OCI-LY7 (cell line): ENCODE results near the gene CLMN. TPM values are rescaled to one million over a fixed set of nuclear protein-coding genes. Genes with fewer than 3 reads are reported as not detected.
"Not testable (repeated sequence)": the region's sequence is repeated elsewhere in the genome, so short reads cannot be mapped to it uniquely, and the experiment has no call there.

Source experiments
- BruUV-seq: library from RNA; stranded (reverse); fragments of 400-500 nt; replicated peaks from 2 replicates; lab custom pipeline; 2021; lab: Mats Ljungman, UMichigan
- CTCF ChIA-PET: fragments of 300-600 bp; sonication (Branson Sonifier 250); formaldehyde crosslinking; loops from one replicate; lab custom pipeline; 2022; ENCODE audit warnings: antibody characterized with exemption; ENCODE audit not compliant: unreplicated experiment; lab: Charles Lee
- POLR2A ChIA-PET: fragments of 300-600 bp; sonication (Branson Sonifier 250); formaldehyde crosslinking; loops from one replicate; lab custom pipeline; 2022; ENCODE audit warnings: antibody characterized with exemption; lab: Charles Lee
- DNase-seq: peaks from one replicate; pipeline ENCODE4 v3.0.0-alpha.2; 2015; ENCODE audit warnings: low spot score
- H2AFZ ChIP-seq: fragments of 200-600 bp; sonication (generic), shearing (Covaris generic); 2 replicates; pipeline ENCODE4 v1.6.1; 2014; ENCODE audit warnings: mild to moderate bottlenecking, antibody characterized with exemption, low read length, moderate library complexity
- H3K27ac ChIP-seq: fragments of 200-600 bp; sonication (generic); 2 replicates; pipeline ENCODE4 v1.5.1; 2014; ENCODE audit warnings: mixed run types, low read depth, mild to moderate bottlenecking, moderate library complexity, low read length, inconsistent platforms; ENCODE audit not compliant: poor library complexity, severe bottlenecking
- H3K36me3 ChIP-seq: fragments of 200-600 bp; sonication (generic); 2 replicates; pipeline ENCODE4 v1.6.1; 2014; ENCODE audit warnings: mild to moderate bottlenecking, antibody characterized with exemption, low read length, moderate library complexity, mixed read lengths; ENCODE audit not compliant: insufficient read depth
- H3K4me1 ChIP-seq: fragments of 200-600 bp; sonication (generic); 2 replicates; pipeline ENCODE4 v1.5.1; 2014; ENCODE audit warnings: mild to moderate bottlenecking, low read length; ENCODE audit not compliant: insufficient read depth, poor library complexity, severe bottlenecking
- H3K4me2 ChIP-seq: fragments of 200-600 bp; sonication (generic); 2 replicates; pipeline ENCODE4 v1.6.1; 2014; ENCODE audit warnings: mild to moderate bottlenecking, low read length
- H3K4me3 ChIP-seq: fragments of 200-600 bp; sonication (generic); 2 replicates; pipeline ENCODE4 v1.5.1; 2014; ENCODE audit warnings: mild to moderate bottlenecking, low read depth, low read length; ENCODE audit not compliant: poor library complexity, severe bottlenecking
- H3K79me2 ChIP-seq: fragments of 200-600 bp; sonication (generic); 2 replicates; pipeline ENCODE4 v1.6.1; 2016; ENCODE audit warnings: low read depth, mild to moderate bottlenecking, low read length, moderate library complexity, mixed read lengths; ENCODE audit not compliant: insufficient read depth
- H3K9me2 ChIP-seq: fragments of 200-600 bp; sonication (generic); 2 replicates; pipeline ENCODE4 v1.6.1; 2016; ENCODE audit warnings: mild to moderate bottlenecking, low read length, mixed read lengths; ENCODE audit not compliant: insufficient read depth
- H3K9me3 ChIP-seq: fragments of 200-600 bp; sonication (generic); 2 replicates; pipeline ENCODE4 v1.6.1; 2014; ENCODE audit warnings: mild to moderate bottlenecking, mixed run types, low read length, mixed read lengths
- H4K20me1 ChIP-seq: fragments of 200-600 bp; sonication (generic); 2 replicates; pipeline ENCODE4 v1.6.1; 2014; ENCODE audit warnings: mild to moderate bottlenecking, antibody characterized with exemption, low read length, moderate library complexity, mixed read lengths; ENCODE audit not compliant: insufficient read depth
- CTCF ChIP-seq: fragments of 200-600 bp; sonication (generic); conservative IDR thresholded peaks from 2 replicates; pipeline ENCODE4 v1.5.1; 2014; ENCODE audit warnings: mild to moderate bottlenecking, antibody characterized with exemption, low read length, moderate library complexity, mixed read lengths
- EZH2phosphoT487 ChIP-seq: fragments of 200-600 bp; sonication (generic); IDR thresholded peaks from 2 replicates; pipeline ENCODE4 v1.6.1; 2018; ENCODE audit warnings: low read depth, borderline replicate concordance, mild to moderate bottlenecking, mixed run types, antibody characterized with exemption, low read length, moderate library complexity, mixed read lengths
- intact Hi-C: fragments of 100-400 bp; cut with micrococcal nuclease; formaldehyde crosslinking; loops from one replicate; pipeline ENCODE4 v1.10.0; 2022; ENCODE audit not compliant: unreplicated experiment
- total RNA-seq, 2 experiments: library from RNA; depleted of rRNA in 1 of 2; stranded (reverse); fragments of >200 nt in 1 of 2; shearing (Covaris generic) in 1 of 2; gene quantifications; 2 replicates each; pipeline ENCODE4 v1.2.3, GENCODE V29; 2014 to 2022

Gene CLMN
- total RNA-seq, 2 experiments from 2014 or later: 6.8 to 12.0 TPM

GRCh38 chr14:95140060-95140858 lies 179.4 kb downstream of the CLMN start:
- Histone ChIP-seq H3K4me2 (peak overlapping the region; percentile 72), H3K4me1 (peaks cover 58% of the 10 kb centered on the region), H3K4me3 (peak overlapping the region; percentile 47), H3K36me3 (peaks cover 30% of the 10 kb centered on the region), H3K9me3 (peaks cover 10% of the 10 kb centered on the region; the same call in 1 of the 2 replicates), H3K27ac (peak overlapping the region; percentile 69), H3K79me2 (peaks cover 94% of the 10 kb centered on the region), H3K9me2 (no peaks in the 10 kb centered on the region), H2AFZ (no peak overlapping the region; the same call in 1 of the 2 replicates), H4K20me1 (peaks cover 8% of the 10 kb centered on the region; the same call in 1 of the 2 replicates)
- intact Hi-C loops: no loop called here
- POLR2A ChIA-PET: interaction anchor here (0.7 to 1.9 kb wide), 6 partner anchors 9 to 341 kb away, joined by 3 to 6 read pairs (median 5); partner anchors contain the start of gene DICER1
- CTCF ChIA-PET: no interaction called here
- DNase-seq: peak; percentile 54
- TF ChIP-seq CTCF (no peak), EZH2phosphoT487 (no peak)
- no TSS peak for BruUV-seq

- TF ChIP-seq CTCF (no peak), EZH2phosphoT487 (no peak)
- no peak overlapping the region for H2AFZ ChIP-seq
- H3K36me3 ChIP-seq: peaks cover 32% of the 10 kb centered on the region
- no peak overlapping the region for H3K27ac ChIP-seq
- no peak overlapping the region for H3K4me2 ChIP-seq
- BruUV-seq: no TSS peak
- H3K4me3 ChIP-seq: no peak overlapping the region
- POLR2A ChIA-PET: interaction anchor here (0.6 to 1.0 kb wide), 2 partner anchors 46 to 240 kb away, joined by 3 read pairs; no protein-coding TSS in a partner anchor
- intact Hi-C loops: no loop called here
- peaks cover 51% of the 10 kb centered on the region for H3K4me1 ChIP-seq
- H3K9me3 ChIP-seq: no peaks in the 10 kb centered on the region
- CTCF ChIA-PET: no interaction called here
- peaks cover 8% of the 10 kb centered on the region; the same call in 1 of the 2 replicates for H4K20me1 ChIP-seq
- no peaks in the 10 kb centered on the region for H3K9me2 ChIP-seq
- DNase-seq: no peak
- peaks cover 90% of the 10 kb centered on the region for H3K79me2 ChIP-seq
Measured at GRCh38 chr14:95138876-95139275, 180.8 kb downstream of the CLMN start.

- CTCF ChIA-PET, H3K4me2 ChIP-seq, DNase-seq, H3K9me3 ChIP-seq, H3K9me2 ChIP-seq, H3K27ac ChIP-seq, H2AFZ ChIP-seq, H4K20me1 ChIP-seq, BruUV-seq, intact Hi-C loops, H3K4me3 ChIP-seq: not testable (repeated sequence)
- Histone ChIP-seq H3K79me2 (peaks cover 88% of the 10 kb centered on the region), H3K36me3 (peaks cover 34% of the 10 kb centered on the region), H3K4me1 (peaks cover 46% of the 10 kb centered on the region)
- POLR2A ChIA-PET: interaction anchor here (0.6 to 1.0 kb wide), 2 partner anchors 40 to 45 kb away, joined by 3 to 4 read pairs; no protein-coding TSS in a partner anchor
Measured at GRCh38 chr14:95138455-95138854, 181.3 kb downstream of the CLMN start.
